ENCODE measurements around the gene BCKDHB. TPM values are rescaled to one million over a fixed set of nuclear protein-coding genes. Genes with fewer than 3 reads are reported as not detected.

Gene BCKDHB
- polyA plus RNA-seq, 1 donor (not counting 4 experiments of a cell fraction or from before 2014, with no cell fraction given), result 20.9 TPM

DNA sequence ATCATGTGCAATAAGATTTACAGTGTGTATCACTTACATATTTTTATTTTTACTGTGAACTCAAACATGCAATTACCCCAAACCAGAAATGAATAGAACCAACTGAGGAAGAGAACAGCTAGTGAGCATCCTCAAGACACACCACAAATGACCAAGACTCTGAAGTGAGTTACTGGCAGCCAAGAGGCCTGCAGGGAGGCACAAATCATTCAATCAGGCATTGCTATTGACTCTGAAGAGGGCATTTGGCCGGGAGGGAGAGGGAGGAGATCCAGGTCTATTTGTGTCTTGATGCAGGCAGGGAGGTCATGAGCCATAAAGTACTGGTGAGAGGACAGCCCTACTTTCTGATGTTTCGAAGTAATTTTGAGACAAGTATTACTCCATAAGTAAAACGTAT lies 257.7 kb downstream of the BCKDHB start:
- dilution Hi-C loops (cut with MboI; ENCODE audit: extremely low pct_ligation_motif_present, low sequenced_read_pairs), result no loop called here
- H3K79me2 ChIP-seq (ENCODE audit: control insufficient read depth, insufficient read depth, low read length), result no peaks in the 10 kb centered on the region
- no peak overlapping the region for H3K9ac ChIP-seq (ENCODE audit: control insufficient read depth, extremely low read depth, insufficient read depth, low read length)
- TF ChIP-seq, protein P1, sequence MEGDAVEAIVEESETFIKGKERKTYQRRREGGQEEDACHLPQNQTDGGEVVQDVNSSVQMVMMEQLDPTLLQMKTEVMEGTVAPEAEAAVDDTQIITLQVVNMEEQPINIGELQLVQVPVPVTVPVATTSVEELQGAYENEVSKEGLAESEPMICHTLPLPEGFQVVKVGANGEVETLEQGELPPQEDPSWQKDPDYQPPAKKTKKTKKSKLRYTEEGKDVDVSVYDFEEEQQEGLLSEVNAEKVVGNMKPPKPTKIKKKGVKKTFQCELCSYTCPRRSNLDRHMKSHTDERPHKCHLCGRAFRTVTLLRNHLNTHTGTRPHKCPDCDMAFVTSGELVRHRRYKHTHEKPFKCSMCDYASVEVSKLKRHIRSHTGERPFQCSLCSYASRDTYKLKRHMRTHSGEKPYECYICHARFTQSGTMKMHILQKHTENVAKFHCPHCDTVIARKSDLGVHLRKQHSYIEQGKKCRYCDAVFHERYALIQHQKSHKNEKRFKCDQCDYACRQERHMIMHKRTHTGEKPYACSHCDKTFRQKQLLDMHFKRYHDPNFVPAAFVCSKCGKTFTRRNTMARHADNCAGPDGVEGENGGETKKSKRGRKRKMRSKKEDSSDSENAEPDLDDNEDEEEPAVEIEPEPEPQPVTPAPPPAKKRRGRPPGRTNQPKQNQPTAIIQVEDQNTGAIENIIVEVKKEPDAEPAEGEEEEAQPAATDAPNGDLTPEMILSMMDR (optimal IDR thresholded peaks at IDR 0.05 in 1 of 3, IDR thresholded peaks at IDR 0.05 in 1 of 3, conservative IDR thresholded peaks at IDR 0.05 in 1 of 3; ENCODE audit: extremely low read depth in 1 of 3, insufficient read depth in 2 of 3, low read length in 3 of 3), result no peak
- TF ChIP-seq EZH2 (IDR thresholded peaks at IDR 0.05; ENCODE audit: low read length), result no peak
- H3K36me3 ChIP-seq (ENCODE audit: control insufficient read depth in 2 of 2, extremely low read depth in 1 of 2, insufficient read depth in 2 of 2, low read length in 2 of 2), result no peaks in the 10 kb centered on the region
- no peak overlapping the region for H3K4me3 ChIP-seq (ENCODE audit: control insufficient read depth in 2 of 3, extremely low read depth in 1 of 3, insufficient read depth in 2 of 3, low read depth in 1 of 3, low read length in 3 of 3)
- FAIRE-seq (no peak), DNase-seq (ENCODE audit: low read depth, low spot score) (no peak)
- no peak overlapping the region for H3K27ac ChIP-seq (ENCODE audit: control insufficient read depth, insufficient read depth, low read length)
- H3K27me3 ChIP-seq (ENCODE audit: control insufficient read depth, extremely low read depth, insufficient read depth, low read length), result no peaks in the 10 kb centered on the region
- H3K4me2 ChIP-seq (ENCODE audit: control insufficient read depth, extremely low read depth, insufficient read depth, low read depth, low read length), result no peak overlapping the region
- H3K9me1 ChIP-seq (ENCODE audit: control insufficient read depth, extremely low read depth, insufficient read depth, low read length), result no peaks in the 10 kb centered on the region
- H3K4me1 ChIP-seq (ENCODE audit: control insufficient read depth, extremely low read depth, insufficient read depth, low read length), result no peaks in the 10 kb centered on the region
- H4K20me1 ChIP-seq (ENCODE audit: control insufficient read depth, extremely low read depth, insufficient read depth, low read length), result no peaks in the 10 kb centered on the region
- no peak overlapping the region for H2AFZ ChIP-seq (ENCODE audit: control insufficient read depth, low read length)
- no peaks in the 10 kb centered on the region for H3K9me3 ChIP-seq (ENCODE audit: control insufficient read depth, low read depth, low read length)

DNA sequence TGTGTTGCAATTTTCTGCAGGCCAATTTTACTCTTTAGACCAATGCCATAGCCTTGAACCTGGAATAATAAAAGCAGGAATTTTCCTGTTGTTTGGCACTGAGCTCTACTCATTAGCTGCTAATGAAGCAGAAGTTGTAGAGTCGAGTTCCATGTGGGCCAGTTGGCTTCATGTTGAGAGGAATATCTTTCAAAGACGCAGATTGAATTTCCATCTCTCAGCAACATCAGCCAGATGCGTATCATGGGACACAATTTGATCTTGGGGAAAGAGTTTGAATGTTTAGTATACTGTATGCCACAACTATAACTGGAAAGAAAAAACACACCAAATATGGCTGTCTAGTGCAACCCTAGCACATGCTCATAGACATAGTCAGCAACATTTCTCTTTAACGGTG lies 259.6 kb downstream of the BCKDHB start:
- no peaks in the 10 kb centered on the region for H4K20me1 ChIP-seq (ENCODE audit: control insufficient read depth, extremely low read depth, insufficient read depth, low read length)
- FAIRE-seq (no peak), DNase-seq (ENCODE audit: low read depth, low spot score) (no peak)
- no peak overlapping the region for H3K27ac ChIP-seq (ENCODE audit: control insufficient read depth, insufficient read depth, low read length)
- TF ChIP-seq, protein P1 (optimal IDR thresholded peaks at IDR 0.05 in 1 of 3, IDR thresholded peaks at IDR 0.05 in 1 of 3, conservative IDR thresholded peaks at IDR 0.05 in 1 of 3; ENCODE audit: extremely low read depth in 1 of 3, insufficient read depth in 2 of 3, low read length in 3 of 3), result no peak
- no peak for TF ChIP-seq EZH2 (IDR thresholded peaks at IDR 0.05; ENCODE audit: low read length)
- H3K4me3 ChIP-seq (ENCODE audit: control insufficient read depth in 2 of 3, extremely low read depth in 1 of 3, insufficient read depth in 2 of 3, low read depth in 1 of 3, low read length in 3 of 3), result no peak overlapping the region
- H3K4me2 ChIP-seq (ENCODE audit: control insufficient read depth, extremely low read depth, insufficient read depth, low read depth, low read length), result no peak overlapping the region
- H3K9me1 ChIP-seq (ENCODE audit: control insufficient read depth, extremely low read depth, insufficient read depth, low read length), result no peaks in the 10 kb centered on the region
- H3K27me3 ChIP-seq (ENCODE audit: control insufficient read depth, extremely low read depth, insufficient read depth, low read length), result no peaks in the 10 kb centered on the region
- H3K4me1 ChIP-seq (ENCODE audit: control insufficient read depth, extremely low read depth, insufficient read depth, low read length), result no peaks in the 10 kb centered on the region
- dilution Hi-C loops (cut with MboI; ENCODE audit: extremely low pct_ligation_motif_present, low sequenced_read_pairs), result no loop called here
- no peaks in the 10 kb centered on the region for H3K36me3 ChIP-seq (ENCODE audit: control insufficient read depth in 2 of 2, extremely low read depth in 1 of 2, insufficient read depth in 2 of 2, low read length in 2 of 2)
- no peaks in the 10 kb centered on the region for H3K9me3 ChIP-seq (ENCODE audit: control insufficient read depth, low read depth, low read length)
- H2AFZ ChIP-seq (ENCODE audit: control insufficient read depth, low read length), result no peak overlapping the region
- H3K9ac ChIP-seq (ENCODE audit: control insufficient read depth, extremely low read depth, insufficient read depth, low read length), result no peak overlapping the region
- no peaks in the 10 kb centered on the region for H3K79me2 ChIP-seq (ENCODE audit: control insufficient read depth, insufficient read depth, low read length)
